ENCODE measurements around the gene SPINK4.

- TF ChIP-seq POLR2A (IDR thresholded peaks at IDR 0.05) (no peak), CTCF (IDR thresholded peaks at IDR 0.05) (no peak)
Measured at GRCh38 chr9:33239921-33240320, at the start of gene SPINK4.

Measured in uterus (tissue), 2 donors.